Measurements from ENCODE around the gene SPNS1.
A peak's percentile ranks its signal among the peaks of the same experiment; 100 is the strongest.

The SPNS1 gene

GRCh38 chr16:28932339-28933141 is 42.0 kb upstream of the SPNS1 start:
- DNase-seq (ENCODE audit: low read depth) = no peak
- TF ChIP-seq CTCF (IDR thresholded peaks at IDR 0.05; ENCODE audit: insufficient read depth, low read depth, low read length, missing control alignments) = no peak
- no peak overlapping the region for H3K4me3 ChIP-seq (ENCODE audit: low read length)

GRCh38 chr16:28933171-28933570 is 41.4 kb upstream of the SPNS1 start:
- no peak overlapping the region for H3K4me3 ChIP-seq (ENCODE audit: low read length)
- DNase-seq (ENCODE audit: low read depth) = no peak
- TF ChIP-seq CTCF (IDR thresholded peaks at IDR 0.05; ENCODE audit: insufficient read depth, low read depth, low read length, missing control alignments) = no peak

GRCh38 chr16:28935346-28935745 is 39.2 kb upstream of the SPNS1 start:
- no peak overlapping the region for H3K4me3 ChIP-seq (ENCODE audit: low read length)
- DNase-seq (ENCODE audit: low read depth) = no peak
- TF ChIP-seq CTCF (IDR thresholded peaks at IDR 0.05; ENCODE audit: insufficient read depth, low read depth, low read length, missing control alignments) = no peak

GRCh38 chr16:28935924-28936783 is 38.4 kb upstream of the SPNS1 start:
- DNase-seq (ENCODE audit: low read depth) = peak; percentile 86
- peak overlapping the region; percentile 27 for H3K4me3 ChIP-seq (ENCODE audit: low read length)
- no peak for TF ChIP-seq CTCF (IDR thresholded peaks at IDR 0.05; ENCODE audit: insufficient read depth, low read depth, low read length, missing control alignments)

- TF ChIP-seq CTCF (IDR thresholded peaks at IDR 0.05; ENCODE audit: insufficient read depth, low read depth, low read length, missing control alignments) = no peak
- no peak for DNase-seq (ENCODE audit: low read depth)
- no peak overlapping the region for H3K4me3 ChIP-seq (ENCODE audit: low read length)
Observed at GRCh38 chr16:28936784-28937155, 37.8 kb upstream of the SPNS1 start.

GRCh38 chr16:28937222-28937876 is 37.2 kb upstream of the SPNS1 start:
- no peak overlapping the region for H3K4me3 ChIP-seq (ENCODE audit: low read length)
- TF ChIP-seq CTCF (IDR thresholded peaks at IDR 0.05; ENCODE audit: insufficient read depth, low read depth, low read length, missing control alignments) = no peak
- no peak for DNase-seq (ENCODE audit: low read depth)

Data from epithelial cell of esophagus (primary cell).